Stimulated activated CD8-positive, alpha-beta memory T cell treated with anti-CD3 and anti-CD28 coated beads, Interleukin-4, amount 100 ng/mL, for 48 hours (primary cell): ENCODE measurements around the gene ATG2A.
A peak's percentile ranks its signal among the peaks of the same experiment; 100 is the strongest.

Source experiments
- DNase-seq: peaks from one replicate; pipeline ENCODE4 v3.0.0-alpha.2; 2020

The ATG2A gene

DNA sequence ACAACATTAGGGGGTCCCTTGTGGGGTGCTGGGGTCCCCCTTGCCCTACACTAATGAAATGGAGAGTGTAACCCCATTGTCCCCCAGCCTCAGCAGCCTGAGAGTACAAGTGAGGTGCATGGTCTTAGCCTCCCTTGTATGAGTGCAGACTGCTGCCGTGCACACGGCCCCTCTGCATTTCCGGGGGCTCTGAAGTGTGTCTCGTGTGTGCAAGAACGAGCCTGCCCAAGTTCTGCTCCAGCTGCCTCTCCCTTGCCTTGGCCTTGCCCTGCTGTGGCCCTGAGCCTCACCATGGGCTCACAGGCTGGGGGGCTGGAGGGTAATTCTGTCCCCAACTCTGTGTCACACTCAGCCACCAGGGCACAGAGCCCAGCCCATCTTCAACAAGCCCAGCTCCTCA is 33.4 kb downstream of the ATG2A start:
- no peak for DNase-seq

DNA sequence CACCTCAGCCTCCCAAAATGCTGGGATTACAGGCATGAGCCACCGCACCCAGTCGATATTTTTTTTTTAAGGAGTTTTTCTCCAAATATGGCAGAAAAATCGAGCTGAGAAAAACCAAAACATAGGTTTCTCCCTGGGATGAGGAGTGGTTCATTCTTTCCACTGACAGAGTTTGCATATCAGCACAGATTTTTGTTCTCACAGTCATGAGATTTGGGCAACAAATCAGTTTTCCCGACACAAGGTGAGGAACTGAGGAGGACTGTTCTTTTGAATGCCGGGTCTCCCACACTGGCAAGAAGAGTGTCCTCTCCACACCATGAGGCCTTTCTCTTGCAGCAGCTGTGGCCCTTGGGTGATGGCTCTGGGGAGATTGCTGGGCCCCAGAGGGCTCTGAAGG is 34.8 kb downstream of the ATG2A start:
- no peak for DNase-seq

DNA sequence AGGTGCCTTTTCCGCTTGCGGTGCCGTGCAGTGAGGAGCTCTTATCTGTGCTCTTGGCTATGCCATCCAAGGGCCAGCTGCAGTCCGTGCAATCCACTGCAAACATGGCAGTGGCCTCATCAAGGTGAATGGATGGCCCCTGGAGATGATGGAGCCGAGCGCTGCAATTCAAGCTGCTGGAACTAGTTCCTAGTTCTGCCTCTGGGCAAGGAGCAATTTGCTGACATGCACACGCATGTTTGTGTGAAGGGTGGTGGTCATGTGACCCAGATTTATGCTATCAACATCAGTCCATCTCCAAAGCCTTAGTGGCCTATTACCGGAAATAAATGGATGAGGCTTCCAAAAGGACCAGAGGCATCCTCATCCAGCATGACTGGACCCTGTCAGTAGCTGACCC is 35.5 kb downstream of the ATG2A start:
- no peak for DNase-seq

DNA sequence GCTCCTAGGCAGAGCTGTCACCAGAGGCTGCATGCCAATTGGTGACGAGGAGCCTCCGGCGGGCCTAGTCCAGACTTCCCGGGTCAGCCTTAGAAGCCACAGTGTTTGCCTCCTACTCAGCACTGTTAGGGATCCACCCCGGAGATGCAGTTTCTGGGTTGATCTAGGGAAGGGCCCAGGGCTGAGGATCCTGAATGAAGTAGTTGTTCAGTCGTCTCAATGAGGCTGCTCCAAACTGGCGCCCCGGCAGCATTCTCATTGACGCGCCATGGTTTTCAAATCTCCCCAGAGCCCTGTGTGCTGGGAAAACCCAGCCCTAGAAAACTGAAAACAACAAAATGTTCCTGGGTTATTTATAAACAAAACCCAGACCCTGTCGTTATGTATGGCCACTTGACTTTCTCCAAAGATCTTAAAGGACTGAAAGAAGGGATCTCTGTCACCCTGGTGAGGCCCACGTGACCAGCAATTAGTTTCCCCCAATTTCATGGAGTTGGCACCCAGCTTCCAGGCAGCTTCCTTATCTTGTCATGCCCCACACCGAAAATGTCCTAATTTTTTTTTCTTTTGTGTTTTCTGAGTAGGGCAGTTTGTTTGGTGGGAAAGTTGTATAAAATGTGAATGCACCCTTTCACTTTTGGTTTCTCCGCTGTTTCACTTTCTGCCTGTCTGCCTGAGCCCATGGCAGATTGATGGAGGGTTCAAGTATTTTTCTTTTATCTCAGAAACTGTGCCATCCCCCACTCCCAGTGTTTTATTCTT is 36.6 kb downstream of the ATG2A start:
- DNase-seq: peak; percentile 28

DNA sequence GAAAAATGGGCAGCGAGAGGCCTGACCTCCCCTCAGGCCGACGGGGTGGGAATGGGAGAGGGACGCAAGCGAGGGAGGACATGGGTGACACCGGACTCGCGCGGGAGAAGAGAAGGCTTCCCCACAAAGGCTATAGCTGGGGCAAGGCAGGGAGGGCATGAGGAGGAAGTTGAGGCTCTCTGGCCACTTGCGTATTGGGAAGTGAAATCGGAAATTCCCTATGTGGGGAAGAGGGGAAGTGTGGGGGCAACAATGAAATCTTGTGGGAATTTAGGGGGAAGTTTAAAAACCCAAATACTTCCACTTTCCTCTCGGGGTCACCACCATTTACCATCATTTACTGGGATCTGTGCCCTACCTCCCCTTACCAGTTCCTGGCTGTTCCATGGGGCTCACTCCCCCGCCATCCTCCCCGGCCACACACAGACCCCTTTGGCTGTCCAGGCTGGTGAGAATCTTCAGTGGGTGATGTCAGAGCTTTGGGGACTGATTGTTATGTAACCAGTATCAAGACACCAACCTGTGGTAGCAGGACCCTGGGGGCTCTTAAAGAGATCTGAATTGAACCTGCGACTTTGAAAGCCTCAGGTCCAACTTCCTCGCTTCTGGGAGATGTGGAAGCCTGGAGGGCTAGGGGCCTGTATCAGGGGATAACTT is 37.6 kb downstream of the ATG2A start:
- DNase-seq: peak; percentile 39

DNA sequence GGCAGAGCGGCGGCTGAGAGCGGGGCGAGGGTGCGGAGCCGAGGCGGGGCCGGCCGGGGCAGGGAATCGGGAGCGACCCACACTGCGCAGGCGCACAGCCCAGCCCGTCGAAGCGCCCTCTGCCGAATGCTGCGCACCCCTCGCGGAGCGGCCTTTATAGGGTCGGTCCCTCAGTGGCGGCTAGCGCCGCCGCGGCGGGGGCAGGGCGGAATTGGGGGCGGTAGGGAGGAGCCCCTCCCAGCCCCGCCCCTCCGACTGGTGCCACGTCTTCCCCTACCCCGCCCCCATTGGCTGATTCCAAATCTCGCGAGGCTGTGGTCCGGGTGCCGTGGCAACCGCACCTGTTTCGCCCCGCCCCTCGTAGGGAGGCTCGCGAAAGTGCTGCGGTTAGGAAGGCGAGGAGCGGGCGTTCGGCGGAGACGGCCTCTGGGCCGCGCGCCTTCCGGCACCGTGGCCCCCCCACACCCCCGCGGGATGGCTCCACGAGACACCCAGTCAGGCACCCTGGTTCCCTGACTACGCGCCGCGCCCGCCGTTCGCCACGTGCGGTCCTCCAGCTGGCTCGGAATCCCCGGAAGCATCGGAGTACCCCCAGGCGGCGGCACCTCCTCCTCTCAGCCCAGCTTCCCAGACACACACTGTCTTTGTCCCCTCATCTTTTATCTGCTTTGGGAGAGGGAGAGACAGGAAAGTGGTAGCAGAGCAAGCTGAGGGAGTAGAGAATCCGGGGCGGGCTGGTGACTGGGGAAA is 38.3 kb downstream of the ATG2A start, which contains the start of gene EHD1:
EHD1 (minus strand) TSS at position 128 of the 750 bp plus-strand sequence. CDS start 157 bp downstream, outside the sequence.
- DNase-seq: peak; percentile 100

DNA sequence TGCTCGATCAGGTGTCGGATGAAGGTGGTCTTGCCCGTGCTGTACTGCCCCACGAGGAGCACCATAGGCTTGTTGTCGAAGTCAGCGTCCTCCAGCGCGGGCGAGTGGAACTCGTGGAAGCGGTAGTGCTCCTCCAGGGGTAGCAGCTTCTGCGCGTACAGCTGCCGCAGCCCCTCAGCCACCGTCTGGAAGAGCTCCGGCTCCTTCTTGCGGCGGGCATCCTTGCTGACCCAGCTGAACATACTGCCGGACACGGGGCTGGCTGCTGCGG is 38.9 kb downstream of the ATG2A start:
- DNase-seq: no peak

DNA sequence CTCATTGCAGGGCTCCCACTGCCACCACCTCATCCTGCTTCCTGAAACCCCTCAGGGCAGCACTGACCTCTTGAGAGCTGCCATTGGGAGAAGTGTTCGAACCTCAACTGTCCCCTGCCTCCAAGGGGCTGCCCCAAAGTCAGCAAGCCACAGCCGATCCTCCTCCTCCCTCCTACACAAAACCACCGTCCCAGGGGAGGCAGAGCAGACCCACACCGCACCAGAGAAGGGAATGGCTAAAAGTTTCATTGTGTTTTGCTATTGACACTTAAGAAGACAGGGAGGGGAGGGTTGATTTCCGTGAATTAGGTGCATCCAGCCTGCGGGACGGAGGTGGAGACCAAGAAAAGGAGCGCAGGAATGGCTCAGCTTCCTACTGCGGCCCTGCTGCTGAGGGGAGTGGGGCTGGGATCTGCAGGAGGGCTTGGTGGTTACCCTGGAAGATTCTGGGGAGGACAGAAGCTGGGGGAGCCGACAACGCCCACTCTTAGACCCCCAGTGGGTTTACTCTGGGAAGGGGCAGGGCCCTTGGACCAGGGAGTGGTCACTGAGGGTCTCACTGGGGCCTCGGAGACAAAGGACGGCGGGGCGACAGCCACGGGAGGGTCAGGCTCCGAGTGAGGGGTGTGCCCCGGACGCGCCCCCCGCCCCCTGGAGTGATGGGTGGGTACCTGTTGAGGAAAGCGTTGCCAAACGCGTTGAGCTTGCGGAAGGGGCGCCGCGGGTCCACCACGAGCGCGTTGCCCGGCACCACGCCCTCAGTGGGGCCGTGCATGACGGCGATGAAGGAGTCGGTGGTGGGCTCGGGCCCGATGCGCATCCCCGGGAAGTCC is 39.4 kb downstream of the ATG2A start:
- DNase-seq: no peak

DNA sequence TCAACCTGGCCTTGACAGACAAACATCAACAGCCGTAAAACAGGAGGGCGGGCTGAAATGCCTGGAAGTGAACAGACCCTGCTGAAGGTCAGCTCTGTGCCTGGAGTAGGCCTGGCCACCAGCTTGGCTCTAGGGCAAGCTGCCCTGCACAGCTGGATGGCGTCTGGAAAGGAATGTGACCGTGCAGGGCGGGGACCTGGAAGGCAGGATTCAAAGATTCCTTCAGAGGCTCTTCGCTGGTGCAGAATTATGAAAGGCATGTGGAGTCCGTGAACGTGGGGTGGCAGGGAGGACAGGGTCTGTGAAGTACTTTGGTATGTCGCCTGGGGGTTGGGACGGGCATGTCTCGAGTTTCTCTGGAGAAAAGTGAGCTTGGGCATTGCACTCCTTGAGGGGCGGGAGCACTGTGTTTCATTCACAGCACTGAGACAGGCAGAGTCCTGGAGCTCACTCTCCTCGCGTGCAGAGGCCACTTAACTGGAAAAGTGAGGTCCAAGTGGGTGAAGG is 40.1 kb downstream of the ATG2A start:
- DNase-seq: no peak

DNA sequence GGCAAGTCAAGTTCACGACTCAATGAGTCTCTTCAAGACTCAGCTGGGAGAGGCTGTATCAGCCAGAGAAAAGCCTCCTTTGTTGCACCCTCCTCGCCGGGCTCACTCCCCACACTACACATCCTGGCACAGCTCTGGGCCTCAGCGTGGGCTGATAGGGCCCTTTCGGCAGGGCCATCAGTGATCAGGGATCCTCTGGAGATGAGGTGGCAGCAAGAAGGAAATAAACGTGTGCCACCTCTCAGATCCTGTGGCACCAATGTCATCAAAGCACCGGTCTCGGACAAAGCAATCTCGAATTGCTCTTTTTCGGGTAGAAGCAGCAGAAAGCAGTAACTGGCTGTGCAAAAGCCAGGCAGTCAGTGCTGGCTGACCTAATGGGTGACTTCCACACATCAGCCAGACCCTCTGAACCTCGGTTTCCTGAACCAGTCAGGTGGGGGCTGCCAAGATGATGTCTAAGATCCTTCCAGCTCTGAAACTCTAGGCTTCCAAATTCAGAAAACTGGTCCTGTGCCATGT is 40.7 kb downstream of the ATG2A start:
- DNase-seq: peak; percentile 70

DNA sequence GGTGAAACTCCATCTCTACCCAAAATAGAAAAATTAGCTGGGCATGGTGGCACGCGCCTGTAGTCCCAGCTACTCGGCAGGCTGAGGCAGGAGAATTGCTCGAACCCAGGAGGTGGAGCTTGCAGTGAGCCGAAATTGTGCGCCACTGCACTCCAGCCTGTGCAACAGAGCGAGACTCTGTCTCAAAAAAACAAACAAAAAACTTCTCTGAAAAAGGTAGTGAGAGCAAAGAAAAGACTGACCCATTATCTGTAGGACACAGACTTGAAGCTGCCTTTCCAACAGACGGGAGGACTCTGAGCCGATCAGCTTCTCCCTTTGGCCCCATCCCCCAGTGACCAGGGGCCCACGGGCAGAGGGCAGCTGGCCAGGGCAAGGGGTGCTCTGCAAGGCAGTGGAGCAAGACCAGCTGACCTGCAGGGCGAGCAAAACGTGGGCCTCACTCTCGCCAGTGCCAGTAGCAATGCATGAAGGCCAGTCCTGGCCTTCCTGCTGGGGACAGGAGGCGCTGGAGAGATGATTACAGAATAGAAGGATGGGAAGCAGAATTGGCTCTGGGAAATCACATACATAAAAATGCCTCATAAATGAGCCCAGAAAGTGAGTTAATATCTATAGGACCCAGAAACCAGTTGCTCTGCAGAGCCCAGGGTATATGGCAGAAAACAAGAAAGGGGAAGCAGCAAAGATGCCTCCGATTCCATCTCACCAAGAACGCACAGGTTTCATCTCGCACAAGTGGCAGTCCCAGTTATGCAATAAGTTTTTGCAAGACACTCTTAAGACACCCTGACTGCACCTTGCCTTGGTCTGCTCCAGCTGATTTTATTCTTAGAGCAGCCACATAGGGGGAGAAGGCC is 41.4 kb downstream of the ATG2A start:
- no peak for DNase-seq

DNA sequence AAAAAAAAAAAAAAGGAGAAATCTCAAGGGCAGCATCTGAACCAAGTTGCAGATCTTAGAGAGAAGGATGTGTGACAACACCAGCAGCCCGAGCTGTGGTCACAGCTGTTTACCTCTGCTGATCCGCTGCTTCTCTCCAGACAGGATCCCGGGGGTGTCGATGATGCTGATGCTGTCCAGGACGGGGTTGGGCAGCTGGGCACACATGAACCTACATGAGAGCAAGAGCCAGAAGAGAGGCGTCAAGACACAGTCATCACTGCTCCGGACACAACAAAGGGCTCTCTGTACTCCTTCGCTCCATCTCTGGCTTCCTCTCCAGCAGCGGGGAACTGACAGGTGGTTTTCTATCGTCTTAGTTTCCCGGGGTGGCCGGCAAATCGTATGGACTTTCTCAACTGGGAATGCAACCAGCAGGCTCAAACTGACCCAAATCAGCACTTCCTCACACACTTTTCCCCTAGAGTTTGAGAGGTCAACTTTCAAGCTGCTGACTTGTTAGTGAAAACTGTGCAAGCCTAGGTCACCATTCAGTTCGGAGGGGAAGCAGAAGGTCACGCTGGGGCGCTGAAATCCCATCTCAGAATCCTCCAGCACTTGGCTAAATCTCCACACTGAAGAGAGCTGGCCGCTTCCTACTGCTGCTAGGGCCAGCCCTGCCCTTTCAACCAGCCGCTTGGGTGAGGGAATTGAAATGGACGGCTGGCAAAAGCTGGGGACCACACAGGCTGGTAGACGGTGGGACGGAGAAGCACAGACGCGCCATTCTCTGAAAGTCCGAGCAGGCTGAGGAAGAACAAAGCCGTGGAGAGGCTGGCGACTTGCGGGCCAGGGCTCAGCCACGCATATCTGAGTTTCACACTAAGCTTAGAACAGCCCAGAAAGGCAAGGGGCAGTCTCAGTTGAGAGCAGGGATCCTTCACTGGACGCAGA is 42.4 kb downstream of the ATG2A start:
- DNase-seq: no peak

DNA sequence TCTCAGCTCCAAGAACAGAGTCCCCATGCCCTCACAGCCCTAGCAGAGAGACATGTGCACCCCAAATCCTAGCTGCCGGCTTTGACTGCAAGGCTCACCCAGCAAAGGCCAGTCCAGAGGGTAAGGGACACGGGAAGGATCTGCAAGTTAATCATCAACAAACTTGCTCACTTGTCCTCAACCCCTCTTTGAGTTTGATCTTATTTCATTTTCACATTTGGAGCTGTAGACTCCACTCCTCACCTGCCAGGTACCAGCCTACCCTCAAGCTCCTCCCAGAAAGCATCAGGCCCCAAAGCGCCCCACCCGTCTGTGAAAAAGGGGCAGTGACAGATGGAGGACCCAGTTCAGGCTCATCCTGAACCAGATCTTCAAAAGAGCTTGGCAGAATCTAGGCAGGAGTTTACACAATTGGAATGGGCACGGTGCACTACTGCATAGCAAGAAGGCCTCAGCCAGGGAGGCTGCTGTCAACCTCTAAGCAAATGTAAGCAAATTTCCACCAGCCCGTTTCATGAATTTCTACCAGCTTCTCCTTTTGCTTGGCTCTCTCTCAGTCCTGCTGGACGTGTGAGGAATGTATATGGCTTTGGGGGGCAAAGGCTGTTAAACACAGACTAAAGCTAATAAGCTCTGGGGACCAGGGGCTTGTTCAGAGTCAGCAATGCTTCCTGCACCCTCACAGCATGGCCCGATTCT is 44.1 kb downstream of the ATG2A start:
- DNase-seq: no peak

DNA sequence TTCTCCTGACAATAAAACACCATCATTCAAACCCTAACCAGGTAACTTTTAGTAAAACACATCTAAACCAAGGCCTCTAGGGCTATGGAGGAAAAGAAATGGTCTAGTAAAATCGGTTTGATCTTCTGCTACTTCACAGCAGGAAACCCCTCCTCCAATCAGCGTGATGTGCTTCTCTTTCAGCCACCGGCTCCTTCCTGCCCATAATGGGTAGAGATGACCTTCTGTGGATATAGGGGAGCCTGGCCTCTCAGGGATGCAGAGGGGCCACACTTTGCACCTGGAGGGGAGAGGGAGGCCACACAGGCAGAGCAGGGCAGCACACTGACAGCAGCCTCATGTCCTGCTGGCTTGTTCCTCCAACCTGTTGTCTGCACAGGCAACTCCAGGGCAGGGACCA is 45.5 kb downstream of the ATG2A start:
- DNase-seq: no peak

DNA sequence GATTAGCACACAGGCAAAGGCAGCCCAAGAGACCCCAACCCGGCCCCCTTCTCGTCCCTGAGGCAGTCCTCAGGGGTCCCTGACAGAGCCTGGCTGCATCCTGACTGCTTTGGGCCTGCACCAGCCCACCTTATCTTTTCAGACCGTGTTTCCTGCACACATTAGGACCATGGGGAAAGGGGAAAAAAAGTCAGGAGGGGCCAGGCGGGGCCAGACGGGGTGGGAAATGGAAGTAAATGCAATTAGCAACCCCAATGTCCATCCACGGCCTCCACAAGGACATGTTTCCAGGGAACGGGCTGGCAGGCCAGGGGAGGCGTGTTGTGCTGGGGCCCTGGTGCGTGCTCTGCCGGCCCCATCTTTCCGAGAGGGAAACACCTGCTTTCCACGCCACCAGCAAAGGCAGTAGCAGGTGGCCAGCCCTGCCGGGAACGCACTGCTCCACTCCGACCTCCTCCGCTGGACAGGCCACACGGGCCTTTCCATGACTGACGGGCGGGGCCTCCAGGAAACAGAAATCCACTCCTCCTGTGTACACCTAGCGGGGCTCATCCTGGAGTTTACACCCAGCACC is 46.0 kb downstream of the ATG2A start:
- no peak for DNase-seq

DNA sequence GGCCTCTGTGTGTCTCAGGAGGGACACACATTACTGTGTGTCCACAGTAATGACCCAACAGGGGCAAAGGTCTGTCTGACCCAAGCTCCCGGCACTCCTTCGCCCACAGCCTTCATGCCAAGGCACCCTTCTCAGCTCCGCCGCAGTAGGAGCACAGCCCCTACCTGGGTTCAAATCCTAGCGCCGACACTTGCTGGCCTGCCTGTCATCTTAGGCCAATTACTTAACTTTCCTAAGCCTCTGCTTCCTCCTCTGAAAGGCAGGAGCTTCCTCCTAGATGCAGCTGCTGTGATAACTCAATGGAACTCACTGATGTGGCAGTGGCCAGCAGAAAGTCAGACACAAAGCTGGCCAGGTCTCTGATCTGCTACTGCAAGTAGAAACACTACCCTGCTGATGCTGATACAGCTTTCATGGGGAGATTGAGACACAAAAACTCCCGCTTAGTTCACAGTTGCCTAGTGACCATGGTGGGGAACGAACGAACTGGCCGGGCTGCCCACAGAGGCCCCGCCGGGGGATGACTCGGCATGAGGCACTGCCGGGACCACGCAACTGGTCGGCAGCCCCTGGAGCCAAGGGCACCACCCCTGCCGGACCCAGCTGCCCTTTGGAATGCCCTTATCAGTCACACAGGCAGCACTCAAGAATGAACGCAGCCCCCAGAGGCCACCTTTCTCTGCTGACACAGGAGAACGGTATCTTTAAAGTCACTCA is 46.7 kb downstream of the ATG2A start:
- DNase-seq: no peak

DNA sequence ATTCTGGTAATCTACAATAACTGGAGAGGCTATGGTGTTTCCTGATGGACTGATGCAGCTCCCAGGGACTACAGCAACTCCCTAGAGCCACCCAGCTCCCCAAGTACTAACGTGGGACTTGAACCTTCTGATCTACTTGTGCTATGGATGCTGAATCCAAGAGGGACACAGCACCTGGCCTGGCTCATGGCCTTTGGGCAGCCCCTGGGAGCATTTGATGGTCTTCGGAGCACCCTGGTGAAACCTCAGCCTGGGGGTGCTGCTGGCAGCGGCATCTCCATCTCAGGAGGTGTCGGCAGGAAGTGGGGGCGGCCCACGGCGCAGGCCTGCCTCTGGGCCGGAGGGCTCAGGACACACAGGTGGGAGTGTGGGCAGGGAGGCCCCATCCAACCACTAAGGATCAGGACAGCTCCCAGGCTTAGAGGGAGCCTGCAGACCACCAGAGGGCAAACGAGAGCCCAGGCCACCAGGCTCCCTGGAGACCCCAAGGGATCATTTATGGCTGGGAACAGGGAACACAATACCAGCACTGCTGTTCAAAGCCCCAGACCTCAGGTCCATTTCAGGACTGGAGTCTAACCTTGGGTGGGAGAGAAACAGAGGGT is 47.3 kb downstream of the ATG2A start:
- DNase-seq: no peak

DNA sequence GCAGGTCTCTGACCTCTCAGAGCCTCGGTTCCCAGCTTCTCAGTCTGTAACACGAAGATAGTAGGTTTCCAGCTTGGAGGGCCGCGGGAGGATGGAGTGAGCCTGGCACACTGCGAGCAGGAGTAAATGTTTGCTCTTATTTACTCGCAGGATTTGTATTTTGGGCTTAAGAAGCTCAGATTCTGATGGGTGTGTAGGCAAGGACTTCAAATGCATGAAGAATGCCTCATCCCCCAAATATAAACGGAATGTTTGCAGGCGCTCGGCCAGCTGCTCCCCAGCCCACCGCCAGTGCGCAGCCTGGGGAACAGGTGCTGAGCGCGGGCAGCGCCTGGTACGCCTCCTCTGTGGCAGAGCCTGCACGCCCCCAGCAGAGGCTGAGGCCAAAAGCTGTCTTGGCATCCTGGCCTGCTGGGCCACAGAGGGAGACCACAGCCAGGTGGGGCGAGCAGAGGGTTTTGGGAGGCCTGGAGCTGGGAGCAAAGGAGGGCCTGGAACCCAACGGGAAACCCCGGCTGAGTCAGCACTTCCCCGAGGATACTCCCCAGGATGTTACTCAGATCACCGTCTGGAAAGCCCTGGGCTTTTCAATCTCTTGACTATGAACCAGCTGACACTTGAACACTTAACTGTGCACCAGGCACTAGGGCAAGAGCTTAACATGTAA is 48.0 kb downstream of the ATG2A start:
- DNase-seq: peak; percentile 60
